HG03064 (cell line): ENCODE results near the gene DBF4.
"Not testable (repeated sequence)": the region's sequence is repeated elsewhere in the genome, so short reads cannot be mapped to it uniquely, and the experiment has no call there.

Experiments
- ATAC-seq: cut with Tn5 transposase; IDR thresholded peaks from one replicate; pipeline ENCODE4 v1.9.1; 2021; ENCODE audit warnings: low read depth; ENCODE audit not compliant: unreplicated experiment

Gene DBF4

DNA sequence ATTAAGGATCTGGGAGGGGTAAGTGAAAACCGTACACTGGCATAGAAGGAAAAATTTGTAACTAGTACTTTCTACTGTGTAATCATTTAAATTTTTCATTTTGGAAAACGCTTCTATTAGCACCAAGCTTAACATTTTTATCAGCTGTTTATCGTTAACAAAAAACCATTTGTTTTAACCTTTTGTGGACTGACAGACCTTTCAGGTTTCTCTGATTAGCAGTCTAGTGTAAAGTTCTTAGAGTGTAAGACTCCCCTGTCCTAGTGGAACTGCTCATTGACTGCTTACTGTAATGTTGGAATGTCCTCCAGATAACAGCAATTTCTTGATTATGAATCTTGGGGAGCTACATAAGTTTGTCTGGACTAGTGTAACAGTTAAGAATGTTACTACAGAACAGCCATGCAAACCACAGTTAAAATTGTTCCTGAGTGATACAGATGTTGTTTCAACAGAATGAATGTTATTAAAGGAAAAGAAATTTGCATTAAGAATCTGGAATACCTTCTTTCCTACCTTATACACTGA lies 2.0 kb downstream of the DBF4 start:
- ATAC-seq, result no peak

DNA sequence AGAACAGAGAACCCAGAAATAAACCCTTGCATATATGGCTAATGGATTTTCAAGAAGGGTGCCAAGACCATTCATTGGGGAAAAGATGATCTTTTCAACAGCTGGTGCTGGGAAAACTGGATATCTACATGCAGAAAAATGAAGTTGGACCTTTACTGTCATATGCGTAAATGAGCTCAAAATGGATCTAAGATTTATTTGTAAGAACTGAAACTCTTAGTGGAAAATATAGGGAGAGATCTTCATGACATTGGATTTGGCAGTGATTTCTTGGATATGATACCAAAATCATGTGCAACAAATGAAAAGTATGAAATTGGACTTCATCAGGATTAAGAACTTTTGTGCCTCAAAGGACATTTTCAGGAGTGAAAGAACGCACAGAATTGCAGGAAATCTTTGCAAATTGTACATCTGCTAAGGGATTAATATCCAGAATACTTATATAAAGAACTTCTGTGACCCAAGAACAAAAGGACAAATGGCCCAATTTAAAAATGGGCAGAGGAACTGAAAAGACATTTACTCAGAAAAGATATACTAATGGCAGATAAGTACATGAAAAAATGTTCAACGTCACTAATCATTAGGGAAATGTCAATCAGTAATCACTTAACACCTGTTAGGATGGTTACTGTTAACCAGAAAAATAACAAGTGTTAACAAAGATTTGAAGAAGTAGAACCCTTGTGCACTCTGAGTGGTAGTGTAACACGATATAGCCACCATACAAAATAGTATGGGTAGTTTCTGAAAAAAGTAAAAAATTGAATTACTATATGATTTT lies 6.1 kb downstream of the DBF4 start:
- no peak for ATAC-seq

DNA sequence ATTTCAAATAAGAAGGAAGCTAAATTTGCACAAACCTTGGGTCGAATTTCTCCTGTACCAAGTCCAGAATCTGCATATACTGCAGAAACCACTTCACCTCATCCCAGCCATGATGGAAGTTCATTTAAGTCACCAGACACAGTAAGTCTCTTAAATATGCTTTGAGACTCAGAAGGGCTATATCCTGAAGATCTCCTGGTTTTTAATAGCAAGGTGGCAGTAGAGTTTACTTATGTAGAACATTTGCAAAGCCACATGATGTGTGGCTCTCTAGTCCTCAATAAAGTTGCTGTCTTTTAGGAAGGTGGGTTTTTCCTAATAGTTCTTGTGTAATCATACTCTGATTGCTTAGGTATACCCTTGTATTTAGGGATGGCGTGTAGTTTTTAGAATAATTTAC lies 8.7 kb downstream of the DBF4 start:
- no peak for ATAC-seq

DNA sequence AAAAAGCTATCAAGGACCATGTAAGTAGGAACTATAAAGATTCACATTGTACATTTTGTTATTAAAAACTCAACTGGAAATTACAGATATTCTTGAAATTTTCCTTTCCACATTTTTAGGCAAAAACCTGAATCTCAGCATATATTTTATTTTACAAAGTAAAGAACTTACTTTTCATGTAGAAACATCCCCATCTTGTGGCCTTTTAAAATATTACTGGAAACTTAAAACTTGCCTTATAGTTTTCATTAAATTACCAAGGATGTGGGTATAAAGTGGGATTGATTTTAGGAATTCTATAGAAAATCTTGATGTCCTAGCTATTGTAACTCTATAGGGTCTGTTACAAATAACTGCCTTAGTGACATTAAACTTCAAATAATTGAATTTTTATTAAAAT lies 10.6 kb downstream of the DBF4 start:
- ATAC-seq, result no peak

DNA sequence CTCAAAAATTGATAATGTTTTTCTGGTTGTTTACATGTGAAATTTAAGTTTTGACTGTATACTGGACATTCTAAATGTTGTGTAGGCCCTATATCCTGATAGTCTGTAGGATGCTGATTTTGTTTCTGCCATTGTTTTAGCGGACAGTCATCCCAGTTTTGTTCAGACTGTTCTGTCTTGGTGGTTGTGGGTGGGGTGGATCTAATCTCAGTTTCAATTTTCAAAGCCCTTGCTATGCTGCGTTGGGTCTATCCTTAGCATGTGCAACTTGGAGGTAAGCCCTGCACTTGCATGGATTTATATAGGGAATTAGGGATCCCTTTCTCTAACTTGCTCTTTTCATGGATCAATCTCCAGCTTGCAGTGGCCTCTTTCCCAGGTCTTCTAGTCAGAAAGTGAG lies 19.1 kb downstream of the DBF4 start:
- ATAC-seq, result no peak

DNA sequence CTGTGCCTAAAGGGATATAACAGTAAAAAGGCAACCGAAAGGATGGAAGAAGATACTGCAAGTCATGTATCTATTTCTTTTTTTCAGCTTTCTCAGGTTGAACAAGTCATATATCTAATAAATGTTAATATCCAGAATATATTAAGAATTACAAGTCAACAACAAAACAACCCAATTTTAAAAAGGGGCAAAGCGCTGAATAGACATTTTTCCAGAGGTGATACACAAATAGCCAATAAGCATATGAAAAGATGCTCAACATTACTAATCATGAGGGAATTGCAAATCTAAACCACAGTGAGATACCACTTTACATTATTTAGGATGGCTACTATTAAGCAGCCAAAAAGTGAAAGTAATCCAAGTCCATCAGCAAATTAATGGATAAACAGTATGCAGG lies 23.0 kb downstream of the DBF4 start:
- no peak for ATAC-seq

DNA sequence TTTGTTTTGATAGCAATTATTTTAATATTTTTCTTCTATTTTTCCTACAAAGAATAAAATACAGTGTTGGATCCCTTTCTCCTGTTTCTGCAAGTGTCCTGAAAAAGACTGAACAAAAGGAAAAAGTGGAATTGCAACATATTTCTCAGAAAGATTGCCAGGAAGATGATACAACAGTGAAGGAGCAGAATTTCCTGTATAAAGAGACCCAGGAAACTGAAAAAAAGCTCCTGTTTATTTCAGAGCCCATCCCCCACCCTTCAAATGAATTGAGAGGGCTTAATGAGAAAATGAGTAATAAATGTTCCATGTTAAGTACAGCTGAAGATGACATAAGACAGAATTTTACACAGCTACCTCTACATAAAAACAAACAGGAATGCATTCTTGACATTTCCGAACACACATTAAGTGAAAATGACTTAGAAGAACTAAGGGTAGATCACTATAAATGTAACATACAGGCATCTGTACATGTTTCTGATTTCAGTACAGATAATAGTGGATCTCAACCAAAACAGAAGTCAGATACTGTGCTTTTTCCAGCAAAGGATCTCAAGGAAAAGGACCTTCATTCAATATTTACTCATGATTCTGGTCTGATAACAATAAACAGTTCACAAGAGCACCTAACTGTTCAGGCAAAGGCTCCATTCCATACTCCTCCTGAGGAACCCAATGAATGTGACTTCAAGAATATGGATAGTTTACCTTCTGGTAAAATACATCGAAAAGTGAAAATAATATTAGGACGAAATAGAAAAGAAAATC lies 31.0 kb downstream of the DBF4 start:
- ATAC-seq, result not testable (repeated sequence)

DNA sequence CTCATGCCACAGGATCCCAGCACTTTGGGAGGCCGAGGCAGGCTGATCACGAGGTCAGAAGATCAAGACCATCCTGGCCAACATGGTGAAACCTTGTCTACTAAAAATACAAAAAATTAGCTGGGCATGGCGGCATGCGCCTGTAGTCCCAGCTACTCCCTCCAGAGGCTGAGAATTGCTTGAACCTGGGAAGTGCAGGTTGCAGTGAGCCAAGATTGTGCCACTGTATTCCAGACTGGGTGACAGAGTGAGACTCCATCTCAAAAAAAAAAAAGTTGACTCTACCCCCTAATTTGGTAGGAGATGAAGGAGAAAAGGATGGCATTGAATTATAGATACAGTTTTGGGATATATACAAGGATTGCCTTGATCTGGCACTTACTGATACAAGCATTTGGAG lies 32.5 kb downstream of the DBF4 start:
- not testable (repeated sequence) for ATAC-seq

DNA sequence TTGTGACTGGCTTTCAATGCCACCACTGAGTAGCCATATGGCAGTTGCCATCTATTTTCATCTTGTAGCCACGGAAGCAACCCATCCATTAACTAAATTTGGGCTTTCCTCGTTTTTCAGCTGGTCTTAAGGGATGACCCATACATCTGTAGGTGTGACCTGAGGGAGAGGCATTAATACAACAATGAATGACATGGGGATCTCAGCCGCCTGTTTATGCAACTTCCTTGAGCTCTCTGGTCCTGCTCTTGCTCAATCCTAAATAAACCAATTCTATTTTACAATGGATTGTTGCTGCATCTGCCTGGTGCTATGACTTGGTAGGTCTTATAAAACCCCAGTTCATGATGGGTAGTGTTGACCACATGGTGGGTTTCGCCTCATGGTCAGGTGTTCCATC lies 35.8 kb downstream of the DBF4 start:
- ATAC-seq, result no peak

DNA sequence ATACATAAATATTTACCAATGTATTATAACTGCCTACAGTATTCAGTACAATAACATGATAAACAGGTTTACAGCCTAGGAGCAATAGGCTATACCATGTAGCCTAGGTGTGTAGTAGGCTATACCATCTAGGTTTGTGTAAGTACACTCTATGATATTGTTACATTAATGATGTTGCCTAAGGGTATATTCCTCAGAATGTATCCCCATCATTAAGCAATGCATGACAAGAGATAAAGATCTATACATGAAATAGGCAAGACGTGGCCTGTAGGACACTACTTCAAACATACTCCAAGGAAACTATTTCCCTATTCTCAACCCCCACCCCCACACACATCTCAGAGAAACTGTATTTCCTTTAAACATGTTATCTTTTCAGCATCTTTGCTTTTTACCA lies 42.4 kb downstream of the DBF4 start:
- no peak for ATAC-seq

DNA sequence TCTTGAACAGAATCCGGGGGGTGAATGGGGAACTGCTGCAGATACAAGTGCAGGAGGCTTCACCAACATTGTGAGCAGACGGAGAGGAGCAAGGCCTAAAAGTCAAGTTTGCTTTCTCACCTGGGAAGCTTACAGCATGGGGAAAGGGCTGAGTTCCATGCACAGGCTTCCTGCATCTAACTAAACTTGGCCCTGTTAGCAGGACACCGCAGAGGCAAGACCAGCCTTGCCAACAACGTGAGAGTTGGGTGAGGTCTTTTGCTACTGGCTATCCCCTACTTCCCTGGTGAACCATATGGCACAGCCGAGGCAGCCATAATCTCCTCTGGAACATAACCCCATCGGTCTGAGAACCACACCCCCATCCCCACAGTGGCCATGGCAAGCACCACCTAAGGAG lies 43.6 kb downstream of the DBF4 start:
- ATAC-seq, result no peak

DNA sequence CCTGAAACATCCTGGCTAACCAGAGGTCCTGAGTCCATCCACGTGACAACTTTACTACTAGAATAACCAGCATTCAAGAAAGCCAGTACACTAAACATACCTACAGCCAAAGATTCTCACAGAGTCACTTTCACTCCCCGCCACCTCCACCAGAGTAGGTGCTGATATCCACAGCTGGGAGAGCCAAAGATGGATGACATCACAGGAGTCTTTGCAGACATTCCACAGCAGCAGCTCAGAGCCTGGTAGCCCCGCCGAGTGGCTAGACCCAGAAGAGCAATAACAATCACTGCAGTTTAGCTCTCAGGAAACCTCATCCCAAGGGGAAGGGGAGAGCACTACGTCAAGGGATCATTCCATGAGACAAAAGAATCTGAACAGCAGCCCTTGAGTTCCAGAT lies 44.3 kb downstream of the DBF4 start:
- ATAC-seq, result no peak

DNA sequence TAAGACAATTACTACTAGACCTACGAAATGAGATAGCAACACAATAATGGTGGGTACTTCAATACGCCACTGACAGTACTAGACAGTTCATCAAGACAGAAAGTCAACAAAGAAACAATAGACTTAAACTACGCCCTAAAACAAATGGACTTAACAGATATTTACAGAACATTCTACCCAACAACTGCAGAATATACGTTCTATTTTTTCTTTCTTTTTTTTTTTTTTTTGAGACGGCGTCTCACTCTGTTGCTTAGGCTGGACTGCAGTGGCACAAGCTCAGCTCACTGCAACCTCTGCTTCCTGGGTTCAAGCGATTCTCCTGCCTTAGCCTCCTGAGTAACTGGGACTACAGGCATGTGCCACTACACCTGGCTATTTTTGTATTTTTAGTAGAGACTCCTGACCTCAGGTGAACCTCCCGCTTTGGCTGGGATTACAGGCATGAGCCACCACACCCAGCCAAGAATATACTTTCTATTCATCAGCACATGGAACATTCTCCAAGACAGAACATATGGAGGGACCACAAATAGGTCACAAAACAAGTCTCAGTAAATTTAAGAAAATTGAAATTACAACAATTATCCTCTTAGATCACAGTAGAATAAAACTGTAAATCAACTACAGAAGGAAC lies 46.6 kb downstream of the DBF4 start:
- ATAC-seq, result not testable (repeated sequence)

DNA sequence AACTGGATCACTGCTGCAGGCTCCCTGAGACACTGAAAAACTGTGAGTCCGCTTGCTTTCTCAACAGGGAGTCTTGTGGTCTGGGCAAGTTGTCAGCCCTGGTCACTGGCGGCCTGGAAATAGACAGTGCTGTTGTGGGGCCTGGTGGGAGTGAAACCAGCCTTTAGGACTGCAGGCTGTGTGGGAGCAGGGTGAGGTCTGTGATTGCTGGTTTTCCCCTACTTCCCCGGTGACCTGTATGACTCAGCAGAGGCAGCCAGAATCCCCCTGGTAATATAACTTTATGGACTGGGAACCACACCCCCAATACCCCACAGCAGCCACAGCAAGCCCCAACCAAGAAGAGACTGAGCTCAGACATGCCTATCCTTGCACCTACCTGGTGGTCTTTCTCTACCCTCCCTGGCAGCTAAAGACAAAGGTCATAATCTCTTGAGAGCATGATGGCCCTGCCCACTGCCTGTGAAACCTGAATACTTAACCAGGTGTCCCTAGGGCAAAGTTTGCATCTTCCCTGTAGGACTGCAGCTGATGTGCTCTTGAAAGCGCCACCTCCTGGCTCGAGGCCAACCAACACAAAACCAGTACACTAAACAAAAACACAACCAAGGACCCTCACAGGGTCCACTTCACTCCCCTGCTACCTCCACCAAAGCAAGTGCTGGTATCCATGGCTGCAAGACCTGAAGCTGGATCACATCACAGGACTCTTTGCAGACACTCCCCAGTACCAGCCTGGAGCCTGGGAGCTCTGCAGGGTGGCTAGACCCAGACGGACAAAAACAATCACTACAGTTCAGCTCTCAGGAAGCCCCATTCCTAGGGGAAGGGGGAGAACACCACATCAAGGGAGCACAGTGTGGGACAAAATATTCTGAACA lies 50.5 kb downstream of the DBF4 start:
- peak; percentile 97 for ATAC-seq

DNA sequence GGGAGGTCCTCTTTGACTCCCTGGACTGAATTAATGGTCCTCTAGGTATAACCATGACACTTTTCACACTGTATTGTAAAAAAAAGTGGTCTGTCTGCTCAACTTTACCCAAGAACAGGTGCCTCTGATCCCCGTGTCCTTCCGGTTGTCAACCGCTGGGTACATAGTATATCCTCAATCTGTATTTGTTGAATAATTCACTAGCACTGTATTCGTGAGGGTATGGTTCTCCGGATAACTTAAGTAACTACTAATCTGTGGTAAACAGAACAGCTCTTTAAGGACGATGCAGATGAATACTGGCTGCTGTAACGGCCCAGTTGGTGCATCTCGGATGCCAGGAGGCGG lies 57.3 kb downstream of the DBF4 start:
- peak; percentile 21 for ATAC-seq

DNA sequence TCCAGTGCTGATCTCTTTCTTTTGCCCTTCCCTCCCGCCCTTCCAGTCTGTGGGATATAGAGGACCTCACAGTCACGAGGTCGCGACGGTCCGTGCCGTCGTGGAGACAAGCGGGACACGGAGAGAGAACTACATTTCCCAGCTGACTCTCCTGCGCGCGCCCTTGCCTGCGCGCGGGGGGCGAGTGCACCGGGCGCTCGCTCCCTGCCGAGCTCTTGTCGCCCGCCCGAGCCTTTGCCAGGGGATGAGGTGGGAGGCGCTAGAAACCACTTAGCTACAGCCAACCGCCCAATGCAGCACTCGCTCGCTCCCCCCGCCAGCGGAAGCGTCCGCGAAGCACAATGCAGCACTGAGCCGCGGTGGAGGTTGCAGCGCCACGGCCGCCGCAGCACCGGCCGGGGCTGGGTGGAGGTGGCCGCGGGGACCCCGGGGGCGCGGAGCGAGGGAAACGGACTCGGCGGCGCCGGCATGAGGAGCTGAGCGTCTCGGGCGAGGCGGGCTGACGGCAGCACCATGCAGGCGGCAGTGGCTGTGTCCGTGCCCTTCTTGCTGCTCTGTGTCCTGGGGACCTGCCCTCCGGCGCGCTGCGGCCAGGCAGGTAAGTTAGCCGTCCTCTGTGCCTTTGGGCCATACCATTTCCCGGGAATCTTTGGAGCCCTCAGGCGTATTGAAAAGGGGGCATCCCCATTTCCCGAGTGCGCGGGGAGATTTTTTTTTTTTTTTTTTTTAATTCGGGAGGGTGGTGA lies 57.8 kb downstream of the DBF4 start, which contains the start of gene ADAM22:
Gene ADAM22, plus strand, starts transcription at position 299 of the 746 bp plus-strand sequence. Its CDS starts 215 bp downstream, at position 514.
- peak; percentile 95 for ATAC-seq

DNA sequence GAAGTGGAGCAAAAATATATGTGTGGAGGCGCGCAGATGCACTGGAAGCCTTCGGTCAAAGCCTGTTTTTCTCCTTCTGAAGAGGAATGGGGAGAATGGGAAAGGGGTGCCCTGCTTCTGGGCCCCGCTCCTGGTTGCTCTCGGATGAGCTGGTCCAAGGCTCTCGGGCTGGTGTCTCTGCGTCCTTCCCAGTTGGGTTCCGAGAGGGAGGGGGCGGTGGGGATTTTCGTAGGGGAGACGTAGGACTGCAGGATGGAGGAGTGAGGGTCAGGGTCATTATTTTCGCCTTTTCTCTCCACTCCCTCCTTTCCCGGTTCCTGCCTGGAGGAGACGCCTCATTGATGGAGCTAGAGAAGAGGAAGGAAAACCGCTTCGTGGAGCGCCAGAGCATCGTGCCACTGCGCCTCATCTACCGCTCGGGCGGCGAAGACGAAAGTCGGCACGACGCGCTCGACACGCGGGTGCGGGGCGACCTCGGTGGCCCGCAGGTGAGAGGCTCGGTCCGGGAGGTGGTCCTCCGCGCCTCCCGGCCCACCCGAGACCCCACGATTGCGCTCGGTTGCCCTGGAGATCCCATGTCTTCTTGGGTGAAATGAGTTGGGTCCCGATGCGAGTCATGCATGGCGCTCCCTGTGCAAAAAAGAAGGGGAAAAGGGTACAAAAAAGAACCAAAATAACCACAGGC lies 58.5 kb downstream of the DBF4 start:
- no peak for ATAC-seq

DNA sequence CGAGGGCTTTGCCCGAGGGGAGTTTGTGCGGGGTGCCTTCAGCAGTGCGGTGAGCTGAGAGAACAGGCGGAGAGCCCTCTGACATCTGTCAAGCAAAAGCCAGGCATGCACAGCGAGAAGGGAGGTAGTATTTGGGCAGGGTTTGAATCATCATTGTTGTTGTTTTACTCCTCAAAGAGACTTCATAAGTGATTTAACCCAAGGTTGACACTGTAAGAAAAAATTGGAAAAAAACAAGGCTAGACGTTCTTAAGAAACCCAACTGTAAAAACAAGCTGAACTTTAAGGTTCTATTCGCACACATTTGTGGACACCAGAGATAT lies 59.1 kb downstream of the DBF4 start:
- no peak for ATAC-seq

DNA sequence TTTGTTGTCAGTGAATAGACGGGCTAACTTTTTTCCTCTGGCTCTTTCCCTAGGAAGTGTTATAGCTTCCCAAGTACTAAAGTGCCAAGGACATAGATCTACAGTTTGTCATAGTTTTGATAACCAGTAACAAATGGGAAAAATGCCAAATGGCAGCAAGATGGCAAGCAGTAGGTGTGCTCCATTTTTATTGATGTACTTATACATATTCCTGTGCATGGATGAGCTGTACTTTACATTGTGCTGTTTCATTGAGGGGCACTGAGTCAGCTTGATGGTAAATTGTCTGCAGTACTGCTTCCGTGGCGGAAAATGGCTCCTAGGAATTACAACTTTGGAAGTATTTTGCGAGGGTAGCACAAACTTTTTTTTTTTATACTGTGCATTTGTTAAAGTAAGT lies 64.8 kb downstream of the DBF4 start:
- no peak for ATAC-seq
